Endodermal cell (in vitro differentiated cells): Measurements from ENCODE around the gene EIF4G2. TPM values are rescaled to one million over a fixed set of nuclear protein-coding genes. Genes with fewer than 3 reads are reported as not detected.

Source experiments
- DNase-seq: peaks from one replicate; pipeline ENCODE4 v3.0.0-alpha.2; 2017
- H3K27ac ChIP-seq: 2 replicates; pipeline ENCODE4 v1.5.1; 2013; ENCODE audit warnings: mild to moderate bottlenecking, low read depth, low read length, moderate library complexity
- H3K27me3 ChIP-seq: 2 replicates; pipeline ENCODE4 v1.6.1; 2013; ENCODE audit warnings: mild to moderate bottlenecking, low read length, moderate library complexity; ENCODE audit not compliant: insufficient read depth, control insufficient read depth, poor library complexity, severe bottlenecking
- H3K36me3 ChIP-seq: 2 replicates; pipeline ENCODE4 v1.7.0; 2013; ENCODE audit warnings: mild to moderate bottlenecking, low read length, moderate library complexity; ENCODE audit not compliant: control insufficient read depth, insufficient read depth
- H3K4me1 ChIP-seq: one replicate; pipeline ENCODE4 v1.7.0; 2013; ENCODE audit warnings: low read length; ENCODE audit not compliant: control insufficient read depth, insufficient read depth
- H3K4me3 ChIP-seq: 2 replicates; pipeline ENCODE4 v1.5.1; 2013; ENCODE audit warnings: mild to moderate bottlenecking, low read length, moderate library complexity
- H3K9ac ChIP-seq: 2 replicates; pipeline ENCODE4 v1.6.1; 2013; ENCODE audit warnings: mild to moderate bottlenecking, low read length, moderate library complexity; ENCODE audit not compliant: poor library complexity, severe bottlenecking; ENCODE audit errors: extremely low read depth
- H3K9me3 ChIP-seq: 2 replicates; pipeline ENCODE4 v1.6.1; 2013; ENCODE audit warnings: mild to moderate bottlenecking, low read length, moderate library complexity; ENCODE audit not compliant: control insufficient read depth
- H3K27ac Mint-ChIP-seq: 2 replicates; pipeline ENCODE4 v1.8.0; 2020; ENCODE audit warnings: mixed read lengths
- H3K27me3 Mint-ChIP-seq: 2 replicates; pipeline ENCODE4 v1.8.0; 2021; ENCODE audit warnings: mild to moderate bottlenecking, mixed read lengths; ENCODE audit not compliant: insufficient read depth
- H3K36me3 Mint-ChIP-seq: 2 replicates; pipeline ENCODE4 v1.8.0; 2020; ENCODE audit warnings: low read depth, mixed read lengths
- H3K4me1 Mint-ChIP-seq: 2 replicates; pipeline ENCODE4 v1.8.0; 2020; ENCODE audit warnings: mixed read lengths
- H3K4me3 Mint-ChIP-seq: 2 replicates; pipeline ENCODE4 v1.8.0; 2020; ENCODE audit warnings: mild to moderate bottlenecking, moderate library complexity, mixed read lengths
- H3K9me3 Mint-ChIP-seq: 2 replicates; pipeline ENCODE4 v1.8.0; 2020; ENCODE audit warnings: mild to moderate bottlenecking, mixed read lengths
- CTCF ChIP-seq: fragments of 200-600 bp; sonication (generic); conservative IDR thresholded peaks from 2 replicates; pipeline ENCODE4 v1.5.0; 2021; ENCODE audit warnings: antibody characterized with exemption, mild to moderate bottlenecking
- WGBS, 2 experiments: methylation state at CpG; one replicate each; pipeline versions ENCODE4 v1.1.5 to v1.1.7; 2013; ENCODE audit warnings: missing lambda C conversion rate in 2 of 2, mixed read lengths in 1 of 2; ENCODE audit not compliant: insufficient coverage in 1 of 2, insufficient read length in 1 of 2; 5-methylcytosine and 5-hydroxymethylcytosine counted together
- total RNA-seq, 2 donors: library from RNA; stranded (reverse); fragmentation: NEBNext Ultra II Directional in 1 of 2; extraction: Animal tissue kit (Norgen Biotek cat#: 25700) in 1 of 2; gene quantifications; 2 replicates in 1 of 2; 3 replicates in 1 of 2; pipeline ENCODE4 v1.2.1, GENCODE V29; 2021

EIF4G2 gene
- total RNA-seq, 2 donors from 2014 or later, result 753 to 1,007 TPM

GRCh38 chr11:10797001-10797400 is 11.7 kb downstream of the EIF4G2 start:
- Histone ChIP-seq H3K27ac (no peak overlapping the region), H3K9ac (no peak overlapping the region), H3K4me1 (no peaks in the 10 kb centered on the region), H3K9me3 (no peaks in the 10 kb centered on the region), H3K27me3 (no peaks in the 10 kb centered on the region), H3K36me3 (peaks cover 60% of the 10 kb centered on the region), H3K4me3 (no peak overlapping the region)
- peaks cover 3% of the 10 kb centered on the region for H3K4me1 Mint-ChIP-seq
- TF ChIP-seq CTCF, result no peak
- WGBS, 2 experiments, result 90 to 98% methylated on average over 2 of the region's 2 CpGs
- no peak overlapping the region for H3K4me3 Mint-ChIP-seq
- DNase-seq, result no peak
- peaks cover 57% of the 10 kb centered on the region for H3K36me3 Mint-ChIP-seq
- peaks cover 6% of the 10 kb centered on the region for H3K27me3 Mint-ChIP-seq
- H3K27ac Mint-ChIP-seq, result no peak overlapping the region
- H3K9me3 Mint-ChIP-seq, result no peaks in the 10 kb centered on the region

- peaks cover 49% of the 10 kb centered on the region for H3K36me3 Mint-ChIP-seq
- WGBS, 2 experiments, result 97 to 100% methylated on average over 2 of the region's 2 CpGs
- no peak overlapping the region for H3K9ac ChIP-seq
- TF ChIP-seq CTCF, result no peak
- H3K27ac ChIP-seq, result no peak overlapping the region
- no peaks in the 10 kb centered on the region for H3K9me3 Mint-ChIP-seq
- H3K9me3 ChIP-seq, result no peaks in the 10 kb centered on the region
- H3K27me3 ChIP-seq, result peaks cover 7% of the 10 kb centered on the region
- no peak overlapping the region for H3K4me3 Mint-ChIP-seq
- H3K4me3 ChIP-seq, result no peak overlapping the region
- no peaks in the 10 kb centered on the region for H3K4me1 ChIP-seq
- peaks cover 6% of the 10 kb centered on the region for H3K27me3 Mint-ChIP-seq
- peaks cover 3% of the 10 kb centered on the region for H3K4me1 Mint-ChIP-seq
- H3K36me3 ChIP-seq, result peaks cover 52% of the 10 kb centered on the region
- no peak for DNase-seq
- H3K27ac Mint-ChIP-seq, result peak overlapping the region; percentile 55
These were observed 12.5 kb downstream of the EIF4G2 start for GRCh38 chr11:10796191-10796590.

- Histone ChIP-seq H3K9ac (no peak overlapping the region), H3K27me3 (peaks cover 7% of the 10 kb centered on the region), H3K4me3 (no peak overlapping the region), H3K9me3 (no peaks in the 10 kb centered on the region), H3K36me3 (peaks cover 27% of the 10 kb centered on the region), H3K4me1 (no peaks in the 10 kb centered on the region), H3K27ac (no peak overlapping the region)
- Mint-ChIP-seq H3K27me3 (peaks cover 6% of the 10 kb centered on the region), H3K27ac (no peak overlapping the region), H3K9me3 (no peaks in the 10 kb centered on the region), H3K4me1 (peaks cover 3% of the 10 kb centered on the region), H3K36me3 (peaks cover 24% of the 10 kb centered on the region), H3K4me3 (no peak overlapping the region)
- no peak for TF ChIP-seq CTCF
- 88 to 90% methylated on average over 9 to 11 of the region's 11 CpGs for WGBS, 2 experiments
- no peak for DNase-seq
These were observed 15.1 kb downstream of the EIF4G2 start for GRCh38 chr11:10793470-10794255.
